ENCODE results near the gene NUMB.
A peak's percentile ranks its signal among the peaks of the same experiment; 100 is the strongest.

Gene NUMB

GRCh38 chr14:73285979-73286378 is 172.4 kb downstream of the NUMB start:
- DNase-seq, result peak; percentile 29

GRCh38 chr14:73283608-73284379 is 174.6 kb downstream of the NUMB start:
- peak; percentile 57 for DNase-seq

GRCh38 chr14:73280903-73281302 is 177.4 kb downstream of the NUMB start:
- no peak for DNase-seq

GRCh38 chr14:73277376-73277775 is 181.0 kb downstream of the NUMB start:
- no peak for DNase-seq

- DNase-seq, result no peak
Observed at GRCh38 chr14:73276836-73277235, 181.5 kb downstream of the NUMB start.

- DNase-seq, result no peak
Observed at GRCh38 chr14:73273799-73274198, 184.5 kb downstream of the NUMB start.

GRCh38 chr14:73272393-73272792 is 186.0 kb downstream of the NUMB start:
- DNase-seq, result peak; percentile 73

- no peak for DNase-seq
Observed at GRCh38 chr14:73269729-73270531, 188.4 kb downstream of the NUMB start.

GRCh38 chr14:73267474-73267873 is 190.9 kb downstream of the NUMB start:
- DNase-seq, result no peak

GRCh38 chr14:73266317-73266716 is 192.0 kb downstream of the NUMB start:
- no peak for DNase-seq

GRCh38 chr14:73265721-73266046 is 192.7 kb downstream of the NUMB start:
- DNase-seq, result no peak

GRCh38 chr14:73264885-73265720 is 193.2 kb downstream of the NUMB start:
- DNase-seq, result no peak

- DNase-seq, result no peak
Observed at GRCh38 chr14:73264080-73264884, 194.1 kb downstream of the NUMB start.

- DNase-seq, result no peak
Observed at GRCh38 chr14:73263606-73264005, 194.7 kb downstream of the NUMB start.

- no peak for DNase-seq
Observed at GRCh38 chr14:73262427-73263183, 195.7 kb downstream of the NUMB start.

- DNase-seq, result no peak
Observed at GRCh38 chr14:73261520-73262426, 196.6 kb downstream of the NUMB start.

- no peak for DNase-seq
Observed at GRCh38 chr14:73261075-73261474, 197.3 kb downstream of the NUMB start.

- no peak for DNase-seq
Observed at GRCh38 chr14:73260574-73260973, 197.8 kb downstream of the NUMB start.

GRCh38 chr14:73259837-73260236 is 198.5 kb downstream of the NUMB start:
- DNase-seq, result no peak

- DNase-seq, result no peak
Observed at GRCh38 chr14:73258845-73259611, 199.3 kb downstream of the NUMB start.
